ENCODE data around the gene REELD1. TPM values are rescaled to one million over a fixed set of nuclear protein-coding genes. Genes with fewer than 3 reads are reported as not detected.

The REELD1 gene
- total RNA-seq, 1 donor from 2014 or later: not detected

GRCh38 chr4:146252969-146253611, 38.8 kb downstream of the REELD1 start:
- H3K4me3 Mint-ChIP-seq: no peak overlapping the region
- DNase-seq (ENCODE audit: low read depth, low spot score): no peak
- TF ChIP-seq CTCF (conservative IDR thresholded peaks at IDR 0.05): no peak
- no peaks in the 10 kb centered on the region for H3K9me3 Mint-ChIP-seq
- no peaks in the 10 kb centered on the region for H3K36me3 Mint-ChIP-seq (ENCODE audit: low read depth)
- H3K4me1 Mint-ChIP-seq: no peaks in the 10 kb centered on the region
- no peaks in the 10 kb centered on the region for H3K27me3 Mint-ChIP-seq (ENCODE audit: low read depth)
- no peak overlapping the region for H3K27ac Mint-ChIP-seq (ENCODE audit: unreplicated experiment)

GRCh38 chr4:146255463-146255862, 41.1 kb downstream of the REELD1 start:
- Mint-ChIP-seq H3K4me3 (no peak overlapping the region), H3K27ac (ENCODE audit: unreplicated experiment) (no peak overlapping the region), H3K27me3 (ENCODE audit: low read depth) (no peaks in the 10 kb centered on the region), H3K9me3 (no peaks in the 10 kb centered on the region), H3K36me3 (ENCODE audit: low read depth) (no peaks in the 10 kb centered on the region), H3K4me1 (no peaks in the 10 kb centered on the region)
- TF ChIP-seq CTCF (conservative IDR thresholded peaks at IDR 0.05): no peak
- DNase-seq (ENCODE audit: low read depth, low spot score): no peak

GRCh38 chr4:146255874-146256273, 41.5 kb downstream of the REELD1 start:
- Mint-ChIP-seq H3K4me1 (no peaks in the 10 kb centered on the region), H3K36me3 (ENCODE audit: low read depth) (no peaks in the 10 kb centered on the region), H3K9me3 (no peaks in the 10 kb centered on the region), H3K27ac (ENCODE audit: unreplicated experiment) (no peak overlapping the region), H3K27me3 (ENCODE audit: low read depth) (no peaks in the 10 kb centered on the region), H3K4me3 (no peak overlapping the region)
- no peak for DNase-seq (ENCODE audit: low read depth, low spot score)
- no peak for TF ChIP-seq CTCF (conservative IDR thresholded peaks at IDR 0.05)

- no peak for DNase-seq (ENCODE audit: low read depth, low spot score)
- no peak overlapping the region for H3K27ac Mint-ChIP-seq (ENCODE audit: unreplicated experiment)
- no peaks in the 10 kb centered on the region for H3K36me3 Mint-ChIP-seq (ENCODE audit: low read depth)
- H3K27me3 Mint-ChIP-seq (ENCODE audit: low read depth): no peaks in the 10 kb centered on the region
- TF ChIP-seq CTCF (conservative IDR thresholded peaks at IDR 0.05): no peak
- no peaks in the 10 kb centered on the region for H3K9me3 Mint-ChIP-seq
- no peaks in the 10 kb centered on the region for H3K4me1 Mint-ChIP-seq
- no peak overlapping the region for H3K4me3 Mint-ChIP-seq
Measured at GRCh38 chr4:146256328-146256727, 42.0 kb downstream of the REELD1 start.

- H3K27ac Mint-ChIP-seq (ENCODE audit: unreplicated experiment): no peak overlapping the region
- H3K36me3 Mint-ChIP-seq (ENCODE audit: low read depth): peaks cover 1% of the 10 kb centered on the region
- no peaks in the 10 kb centered on the region for H3K27me3 Mint-ChIP-seq (ENCODE audit: low read depth)
- no peaks in the 10 kb centered on the region for H3K9me3 Mint-ChIP-seq
- DNase-seq (ENCODE audit: low read depth, low spot score): no peak
- no peak for TF ChIP-seq CTCF (conservative IDR thresholded peaks at IDR 0.05)
- H3K4me3 Mint-ChIP-seq: no peak overlapping the region
- H3K4me1 Mint-ChIP-seq: no peaks in the 10 kb centered on the region
Measured at GRCh38 chr4:146257511-146257910, 43.2 kb downstream of the REELD1 start.
